Tongue (tissue), 2 donors: Measurements from ENCODE around the gene ELF1. TPM values are rescaled to one million over a fixed set of nuclear protein-coding genes. Genes with fewer than 3 reads are reported as not detected.
"Not testable (repeated sequence)": the region's sequence is repeated elsewhere in the genome, so short reads cannot be mapped to it uniquely, and the experiment has no call there.

Experiments
- DNase-seq: peaks from one replicate; pipeline ENCODE4 v3.0.0-alpha.2; 2015
- total RNA-seq: library from RNA; depleted of rRNA; stranded (reverse); fragments of >200 nt; gene quantifications from one replicate; pipeline ENCODE4 v1.2.3, GENCODE V29; 2014

Gene ELF1
- total RNA-seq, 1 donor from 2014 or later: 72.2 TPM

GRCh38 chr13:40886017-40886416 lies 133.1 kb downstream of the ELF1 start:
- DNase-seq: no peak

DNA sequence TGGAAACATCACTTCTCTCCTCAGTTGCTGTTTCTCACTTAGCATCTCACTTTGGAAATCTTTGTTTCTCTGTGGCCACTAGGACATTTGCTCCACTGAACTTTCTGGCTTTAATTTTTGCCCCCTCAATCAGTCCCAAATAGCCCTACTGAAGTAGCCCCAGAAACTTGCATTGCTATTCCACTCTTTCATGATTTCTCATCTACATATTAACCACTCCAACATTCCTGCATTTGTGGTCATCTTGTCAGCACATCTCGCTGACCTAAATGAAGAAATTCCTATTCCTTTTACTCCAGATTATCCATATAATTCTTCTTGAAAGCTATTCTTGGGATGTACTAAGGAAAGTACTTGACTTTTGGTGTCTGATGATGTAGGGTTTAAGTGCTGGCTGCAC lies 134.9 kb downstream of the ELF1 start:
- not testable (repeated sequence) for DNase-seq

Other genes starting within 250 kb of the ELF1 start
- 30.1 TPM for gene MRPS31, start 248.1 kb downstream of the ELF1 start, total RNA-seq
- gene SLC25A15, start 229.7 kb downstream of the ELF1 start, total RNA-seq: 22.4 TPM
- 19.0 TPM for gene WBP4, start 42.2 kb upstream of the ELF1 start, total RNA-seq
- 22.2 TPM for gene KBTBD6, start 113.5 kb upstream of the ELF1 start, total RNA-seq
- 21.5 TPM for gene KBTBD7, start 175.3 kb upstream of the ELF1 start, total RNA-seq
- 17.1 TPM for gene MTRF1, start 244.3 kb upstream of the ELF1 start, total RNA-seq